Fibroblast of upper back skin (primary cell): Measurements from ENCODE around the gene CYP46A1.
"Not testable (repeated sequence)": the region's sequence is repeated elsewhere in the genome, so short reads cannot be mapped to it uniquely, and the experiment has no call there.

Experiments used
- DNase-seq: peaks from one replicate; pipeline ENCODE4 v3.0.0-alpha.2; 2013

Gene CYP46A1

DNA sequence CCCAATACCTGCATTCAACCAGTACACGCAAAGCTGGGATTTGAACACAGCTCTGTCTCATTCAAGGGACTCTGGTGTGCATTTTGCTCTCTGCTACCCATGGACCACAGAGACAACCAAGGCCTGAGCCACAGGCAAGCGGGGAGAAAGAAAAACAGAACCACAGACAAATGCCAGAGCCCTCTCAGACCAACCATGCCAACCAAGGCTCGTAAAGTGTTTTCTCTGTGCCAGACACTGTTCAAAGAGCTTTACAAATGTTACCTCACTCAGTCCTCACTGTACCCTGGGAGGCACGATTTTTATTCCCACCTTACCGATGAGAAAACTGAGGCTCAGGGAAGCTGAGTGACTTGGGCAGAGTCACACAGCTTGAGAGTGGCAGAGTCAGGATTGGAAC, 76.7 kb downstream of the CYP46A1 start:
- DNase-seq: no peak

DNA sequence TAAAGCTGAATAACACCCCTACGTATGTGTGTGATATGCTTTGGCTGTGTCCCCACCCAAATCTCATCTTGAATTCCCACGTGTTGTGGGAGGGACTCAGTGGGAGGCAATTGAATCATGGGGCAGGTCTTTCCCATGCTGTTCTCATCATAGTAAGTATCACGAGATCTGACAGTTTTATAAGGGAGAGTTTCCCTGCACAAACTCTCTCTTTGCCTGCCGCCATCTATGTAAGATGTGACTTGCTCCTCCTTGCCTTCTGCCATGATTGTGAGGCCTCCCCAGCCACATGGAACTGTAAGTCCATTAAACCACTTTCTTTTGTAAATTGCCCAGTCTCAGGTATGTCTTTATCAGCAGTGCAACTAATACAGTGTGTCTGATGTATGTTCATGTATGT, 78.8 kb downstream of the CYP46A1 start:
- not testable (repeated sequence) for DNase-seq

DNA sequence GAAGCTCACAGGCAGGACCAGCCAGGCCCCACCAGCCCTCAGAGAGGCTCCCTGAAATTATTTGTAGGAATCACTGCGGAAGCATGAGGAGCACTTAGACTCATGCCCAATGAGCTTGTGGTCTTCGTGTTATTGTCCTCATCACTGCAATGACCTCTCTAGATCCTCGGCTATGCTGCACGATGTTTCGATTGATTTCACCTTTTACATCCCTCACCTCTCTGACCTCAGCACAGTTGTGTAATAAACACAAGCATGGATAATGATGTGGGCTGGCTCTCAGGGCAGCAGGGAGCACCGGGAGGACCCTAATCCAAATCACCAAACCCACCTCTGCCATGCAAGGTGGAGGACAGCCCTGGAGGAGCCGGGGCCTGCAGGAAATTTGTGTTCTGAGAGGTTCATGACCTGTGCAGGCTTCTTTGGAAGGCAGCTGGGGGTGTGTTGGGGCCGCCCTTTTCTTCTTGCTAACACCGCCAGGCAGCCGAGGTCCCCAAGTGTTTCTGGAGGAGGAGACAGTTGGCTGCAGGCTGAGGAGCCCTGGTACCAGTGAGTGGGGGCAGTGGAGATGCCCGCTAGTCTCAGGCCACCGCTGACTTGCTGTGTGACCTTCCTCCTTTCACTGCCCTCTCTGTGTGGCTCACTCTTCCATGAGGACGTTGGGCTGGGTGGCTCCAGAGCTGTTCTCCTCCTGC, 79.6 kb downstream of the CYP46A1 start:
- no peak for DNase-seq

DNA sequence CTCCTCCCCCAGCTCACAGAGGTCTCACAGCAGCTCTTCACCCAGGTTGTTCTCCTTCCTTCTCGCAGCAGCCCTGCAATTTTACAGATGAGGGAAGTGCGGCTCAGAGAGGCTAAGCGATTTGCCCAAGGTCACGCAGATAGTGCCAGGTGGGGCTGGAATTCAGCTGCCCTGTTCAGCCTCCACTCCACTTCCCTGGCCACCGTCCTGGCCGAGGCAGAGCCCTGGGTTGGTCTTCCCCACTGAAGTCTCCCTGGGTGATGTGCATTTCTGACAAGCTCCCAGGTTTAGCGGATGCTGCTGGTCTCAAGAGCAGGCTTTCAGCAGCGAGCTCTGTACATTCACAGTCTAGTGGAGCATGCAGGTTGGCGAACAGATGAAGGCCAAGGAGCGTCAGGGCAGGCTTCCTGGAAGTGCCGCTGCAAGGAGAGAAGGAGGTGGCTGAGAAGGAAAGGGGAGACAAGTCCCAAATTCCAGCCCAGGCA, 80.2 kb downstream of the CYP46A1 start:
- no peak for DNase-seq

DNA sequence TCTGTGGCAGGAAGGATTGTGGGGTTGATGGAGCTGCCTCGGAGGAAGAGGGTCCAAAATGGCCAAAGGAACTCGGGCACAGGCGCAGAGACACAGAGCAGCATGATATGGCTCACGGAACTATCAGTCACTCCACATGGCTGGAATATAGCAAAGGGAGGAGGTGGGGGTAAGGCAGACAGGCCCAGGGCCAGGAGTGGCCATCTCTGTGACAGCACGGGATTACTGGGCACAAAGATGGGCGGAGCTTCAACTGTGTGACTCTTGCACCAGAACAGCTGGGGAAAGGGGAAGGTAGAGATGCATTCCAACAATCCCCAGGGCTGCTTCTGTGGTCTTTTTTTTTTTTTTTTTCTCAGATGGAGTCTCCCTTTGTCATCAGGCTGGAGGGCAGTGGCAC, 84.3 kb downstream of the CYP46A1 start:
- peak; percentile 53 for DNase-seq

- DNase-seq: no peak
These were observed 85.0 kb downstream of the CYP46A1 start for GRCh38 chr14:99769123-99769522.

GRCh38 chr14:99769799-99770198, 85.7 kb downstream of the CYP46A1 start:
- no peak for DNase-seq

GRCh38 chr14:99772371-99773283, 88.5 kb downstream of the CYP46A1 start:
- DNase-seq: no peak

- DNase-seq: no peak
These were observed 89.7 kb downstream of the CYP46A1 start for GRCh38 chr14:99773521-99774497.

DNA sequence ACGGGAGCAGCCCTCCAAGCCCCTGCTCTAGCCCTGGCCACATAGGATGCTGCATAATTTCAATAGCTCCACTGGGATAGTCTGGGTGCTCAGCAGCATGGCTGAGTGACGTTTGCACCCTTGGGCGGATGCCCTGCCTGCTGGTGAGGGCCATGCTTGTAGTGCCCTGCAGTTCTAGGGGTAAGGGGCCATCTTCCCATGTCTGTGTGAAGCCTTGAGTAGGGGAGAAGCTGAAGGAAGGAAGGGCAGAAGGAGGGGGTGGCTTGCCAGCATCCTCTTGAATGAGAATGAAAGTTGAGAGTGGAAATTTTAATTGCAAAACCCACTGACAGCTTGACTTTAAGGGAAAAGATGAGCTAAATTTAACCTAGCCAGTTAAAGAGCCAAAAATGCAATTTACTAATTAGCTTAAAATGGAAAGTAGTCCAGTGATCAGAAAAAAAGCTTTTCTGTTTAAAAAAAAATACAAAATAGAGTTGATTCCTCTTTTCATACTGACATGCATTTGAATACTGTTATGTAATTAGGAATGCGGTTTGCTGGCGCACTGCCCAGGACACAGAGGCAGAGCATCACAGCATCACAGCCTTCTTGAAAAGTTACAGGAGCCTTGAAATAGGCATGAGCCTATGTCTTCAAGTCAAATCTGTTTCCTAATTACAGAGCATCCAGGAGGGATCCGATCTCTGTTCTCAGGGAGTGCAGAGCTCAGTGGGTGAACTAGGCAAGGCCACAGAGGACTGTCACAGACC, 90.6 kb downstream of the CYP46A1 start:
- DNase-seq: peak; percentile 70

GRCh38 chr14:99775351-99775750, 91.3 kb downstream of the CYP46A1 start:
- no peak for DNase-seq
